HepG2 (cell line): ENCODE measurements around the gene USP7. TPM values are rescaled to one million over a fixed set of nuclear protein-coding genes. Genes with fewer than 3 reads are reported as not detected.
A peak's percentile ranks its signal among the peaks of the same experiment; 100 is the strongest.

Source experiments
- BCL6 ChIP-seq: IDR thresholded peaks from 2 replicates; pipeline ENCODE4 v1.6.1; 2016; ENCODE audit warnings: missing genetic modification reagents, missing compliant biosample characterization
- CENPBD1 ChIP-seq: sonication (generic); formaldehyde crosslinking; IDR thresholded peaks from 2 replicates; pipeline ENCODE4 v1.8.0; 2022; ENCODE audit warnings: missing genetic modification reagents, low read depth, mild to moderate bottlenecking, borderline replicate concordance
- EZH2 ChIP-seq: conservative IDR thresholded peaks from 2 replicates; pipeline ENCODE4 v1.6.1; 2012; ENCODE audit warnings: mild to moderate bottlenecking, low read depth, low read length, moderate library complexity
- MTA3 ChIP-seq: sonication (generic); formaldehyde crosslinking; IDR thresholded peaks from 2 replicates; pipeline ENCODE4 v1.4.0; 2020; ENCODE audit warnings: missing genetic modification reagents
- MXD4 ChIP-seq: IDR thresholded peaks from 2 replicates; pipeline ENCODE4 v1.6.1; 2016; ENCODE audit warnings: mild to moderate bottlenecking, missing biosample characterization, missing genetic modification reagents
- NFE2L1 ChIP-seq: sonication (generic); formaldehyde crosslinking; IDR thresholded peaks from 2 replicates; pipeline ENCODE4 v1.4.0; 2020; ENCODE audit warnings: missing genetic modification reagents, mild to moderate bottlenecking, borderline replicate concordance
- PAF1 ChIP-seq: IDR thresholded peaks from 2 replicates; pipeline ENCODE4 v1.6.1; 2016; ENCODE audit warnings: missing genetic modification reagents, missing compliant biosample characterization
- PHF21A ChIP-seq: sonication (generic); formaldehyde crosslinking; IDR thresholded peaks from 2 replicates; pipeline ENCODE4 v1.5.0; 2020; ENCODE audit warnings: mild to moderate bottlenecking, missing genetic modification reagents
- SATB2 ChIP-seq: sonication (generic); formaldehyde crosslinking; IDR thresholded peaks from 2 replicates; pipeline ENCODE4 v1.5.0; 2020; ENCODE audit warnings: missing genetic modification reagents
- TOE1 ChIP-seq: sonication (generic); formaldehyde crosslinking; IDR thresholded peaks from 2 replicates; pipeline ENCODE4 v1.4.0; 2020; ENCODE audit warnings: mild to moderate bottlenecking, missing genetic modification reagents
- ZNF616 ChIP-seq: sonication (generic); formaldehyde crosslinking; IDR thresholded peaks from 2 replicates; pipeline ENCODE4 v1.5.0; 2020; ENCODE audit warnings: low read depth, mild to moderate bottlenecking, missing genetic modification reagents
- ZNF644 ChIP-seq: IDR thresholded peaks from 2 replicates; pipeline ENCODE4 v1.6.1; 2016; ENCODE audit warnings: low read depth
- ZNF761 ChIP-seq: sonication (generic); formaldehyde crosslinking; conservative IDR thresholded peaks from 2 replicates; pipeline ENCODE4 v1.4.0; 2020; ENCODE audit warnings: mild to moderate bottlenecking, missing genetic modification reagents
- ZNF768 ChIP-seq: sonication (generic); formaldehyde crosslinking; IDR thresholded peaks from 2 replicates; pipeline ENCODE4 v1.4.0; 2020; ENCODE audit warnings: missing genetic modification reagents
- polyA plus RNA-seq, 8 experiments: library from polyadenylated mRNA; depleted of rRNA in 3 of 8; stranded (reverse) in 7 of 8; unstranded in 1 of 8; fragments of >200 nt; fragmentation: Illumina TruSeq in 4 of 8; extraction: Trizol in 4 of 8; gene quantifications; 2 replicates each; pipeline versions ENCODE4 v1.2.1 to v1.2.3, GENCODE V29; 2011 to 2016; ENCODE audit warnings: low read depth in 4 of 8, missing spikeins in 1 of 8, mixed read lengths in 1 of 8; ENCODE audit not compliant: insufficient read depth in 1 of 8
- total RNA-seq, 5 experiments: library from RNA; depleted of rRNA; stranded (reverse); fragments of >200 nt; fragmentation: Illumina TruSeq; extraction: Trizol; gene quantifications; 2 replicates each; pipeline ENCODE4 v1.2.3, GENCODE V29; 2016; ENCODE audit warnings: low read depth in 1 of 5
- TF ChIP-seq, protein P1 (sequence below): sonication (generic); formaldehyde crosslinking; IDR thresholded peaks from 2 replicates; pipeline ENCODE4 v1.4.0; 2020; ENCODE audit warnings: low read depth, missing genetic modification reagents
- TF ChIP-seq, protein P2 (sequence below): sonication (generic); formaldehyde crosslinking; IDR thresholded peaks from 2 replicates; pipeline ENCODE4 v1.5.0; 2020; ENCODE audit warnings: mild to moderate bottlenecking, missing genetic modification reagents, borderline replicate concordance
- TF ChIP-seq, protein P3 (sequence below): conservative IDR thresholded peaks from 2 replicates; pipeline ENCODE4 v1.6.1; 2018; ENCODE audit warnings: missing genetic modification reagents
- TF ChIP-seq, protein P4 (sequence below): sonication (generic); formaldehyde crosslinking; IDR thresholded peaks from 2 replicates; pipeline ENCODE4 v1.5.1; 2020; ENCODE audit warnings: mild to moderate bottlenecking, missing genetic modification reagents

The USP7 gene
- total and polyA plus RNA-seq, 2 of the 13 experiments (the other 11 are each of a cell fraction or from before 2014, with no cell fraction given) = 52.5 to 173 TPM

DNA sequence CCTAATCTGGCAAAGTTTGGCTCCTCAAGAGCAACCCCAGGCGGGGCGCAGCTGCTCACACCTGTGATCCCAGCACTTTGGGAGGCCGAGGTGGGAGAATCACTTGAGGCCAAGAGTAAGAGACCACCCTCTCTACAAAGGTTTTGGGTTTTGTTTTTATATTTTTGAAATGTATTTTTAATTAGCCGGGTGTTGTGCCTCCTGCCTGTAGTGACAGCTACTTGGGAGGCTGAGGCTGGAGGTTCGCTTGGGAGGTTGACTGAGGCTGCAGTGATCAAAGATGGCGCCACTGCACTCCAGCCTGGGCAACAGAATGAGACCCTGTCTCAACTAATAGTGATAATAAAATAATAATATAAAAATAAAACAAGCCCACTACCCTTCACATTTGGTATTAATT, 756 bp upstream of the USP7 start (continued):
- TF ChIP-seq SATB2 (CRISPR knock-in tag) (no peak), BCL6 (CRISPR knock-in tag) (no peak), ZNF768 (peak; percentile 6; the same call in 1 of the 2 replicates), MTA3 (CRISPR knock-in tag) (no peak), EZH2 (no peak), NFE2L1 (CRISPR knock-in tag) (no peak), ZNF761 (CRISPR knock-in tag) (no peak), TOE1 (CRISPR knock-in tag) (no peak), PAF1 (CRISPR knock-in tag) (no peak), MXD4 (CRISPR knock-in tag) (0 out of 2 replicates have a peak, but pooled peaks have one; percentile 1), ZNF616 (CRISPR knock-in tag) (no peak), PHF21A (CRISPR knock-in tag) (peak; percentile 36; the same call in 1 of the 2 replicates), CENPBD1 (CRISPR knock-in tag) (no peak), ZNF644 (CRISPR knock-in tag) (0 out of 2 replicates have a peak, but pooled peaks have one; percentile 11)
- TF ChIP-seq, protein P1, sequence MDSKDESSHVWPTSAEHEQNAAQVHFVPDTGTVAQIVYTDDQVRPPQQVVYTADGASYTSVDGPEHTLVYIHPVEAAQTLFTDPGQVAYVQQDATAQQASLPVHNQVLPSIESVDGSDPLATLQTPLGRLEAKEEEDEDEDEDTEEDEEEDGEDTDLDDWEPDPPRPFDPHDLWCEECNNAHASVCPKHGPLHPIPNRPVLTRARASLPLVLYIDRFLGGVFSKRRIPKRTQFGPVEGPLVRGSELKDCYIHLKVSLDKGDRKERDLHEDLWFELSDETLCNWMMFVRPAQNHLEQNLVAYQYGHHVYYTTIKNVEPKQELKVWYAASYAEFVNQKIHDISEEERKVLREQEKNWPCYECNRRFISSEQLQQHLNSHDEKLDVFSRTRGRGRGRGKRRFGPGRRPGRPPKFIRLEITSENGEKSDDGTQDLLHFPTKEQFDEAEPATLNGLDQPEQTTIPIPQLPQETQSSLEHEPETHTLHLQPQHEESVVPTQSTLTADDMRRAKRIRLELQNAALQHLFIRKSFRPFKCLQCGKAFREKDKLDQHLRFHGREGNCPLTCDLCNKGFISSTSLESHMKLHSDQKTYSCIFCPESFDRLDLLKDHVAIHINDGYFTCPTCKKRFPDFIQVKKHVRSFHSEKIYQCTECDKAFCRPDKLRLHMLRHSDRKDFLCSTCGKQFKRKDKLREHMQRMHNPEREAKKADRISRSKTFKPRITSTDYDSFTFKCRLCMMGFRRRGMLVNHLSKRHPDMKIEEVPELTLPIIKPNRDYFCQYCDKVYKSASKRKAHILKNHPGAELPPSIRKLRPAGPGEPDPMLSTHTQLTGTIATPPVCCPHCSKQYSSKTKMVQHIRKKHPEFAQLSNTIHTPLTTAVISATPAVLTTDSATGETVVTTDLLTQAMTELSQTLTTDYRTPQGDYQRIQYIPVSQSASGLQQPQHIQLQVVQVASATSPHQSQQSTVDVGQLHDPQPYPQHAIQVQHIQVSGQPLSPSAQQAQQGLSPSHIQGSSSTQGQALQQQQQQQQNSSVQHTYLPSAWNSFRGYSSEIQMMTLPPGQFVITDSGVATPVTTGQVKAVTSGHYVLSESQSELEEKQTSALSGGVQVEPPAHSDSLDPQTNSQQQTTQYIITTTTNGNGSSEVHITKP = no peak
- TF ChIP-seq, protein P2, sequence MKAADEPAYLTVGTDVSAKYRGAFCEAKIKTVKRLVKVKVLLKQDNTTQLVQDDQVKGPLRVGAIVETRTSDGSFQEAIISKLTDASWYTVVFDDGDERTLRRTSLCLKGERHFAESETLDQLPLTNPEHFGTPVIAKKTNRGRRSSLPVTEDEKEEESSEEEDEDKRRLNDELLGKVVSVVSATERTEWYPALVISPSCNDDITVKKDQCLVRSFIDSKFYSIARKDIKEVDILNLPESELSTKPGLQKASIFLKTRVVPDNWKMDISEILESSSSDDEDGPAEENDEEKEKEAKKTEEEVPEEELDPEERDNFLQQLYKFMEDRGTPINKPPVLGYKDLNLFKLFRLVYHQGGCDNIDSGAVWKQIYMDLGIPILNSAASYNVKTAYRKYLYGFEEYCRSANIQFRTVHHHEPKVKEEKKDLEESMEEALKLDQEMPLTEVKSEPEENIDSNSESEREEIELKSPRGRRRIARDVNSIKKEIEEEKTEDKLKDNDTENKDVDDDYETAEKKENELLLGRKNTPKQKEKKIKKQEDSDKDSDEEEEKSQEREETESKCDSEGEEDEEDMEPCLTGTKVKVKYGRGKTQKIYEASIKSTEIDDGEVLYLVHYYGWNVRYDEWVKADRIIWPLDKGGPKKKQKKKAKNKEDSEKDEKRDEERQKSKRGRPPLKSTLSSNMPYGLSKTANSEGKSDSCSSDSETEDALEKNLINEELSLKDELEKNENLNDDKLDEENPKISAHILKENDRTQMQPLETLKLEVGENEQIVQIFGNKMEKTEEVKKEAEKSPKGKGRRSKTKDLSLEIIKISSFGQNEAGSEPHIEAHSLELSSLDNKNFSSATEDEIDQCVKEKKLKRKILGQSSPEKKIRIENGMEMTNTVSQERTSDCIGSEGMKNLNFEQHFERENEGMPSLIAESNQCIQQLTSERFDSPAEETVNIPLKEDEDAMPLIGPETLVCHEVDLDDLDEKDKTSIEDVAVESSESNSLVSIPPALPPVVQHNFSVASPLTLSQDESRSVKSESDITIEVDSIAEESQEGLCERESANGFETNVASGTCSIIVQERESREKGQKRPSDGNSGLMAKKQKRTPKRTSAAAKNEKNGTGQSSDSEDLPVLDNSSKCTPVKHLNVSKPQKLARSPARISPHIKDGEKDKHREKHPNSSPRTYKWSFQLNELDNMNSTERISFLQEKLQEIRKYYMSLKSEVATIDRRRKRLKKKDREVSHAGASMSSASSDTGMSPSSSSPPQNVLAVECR (CRISPR knock-in tag) = no peak
- TF ChIP-seq, protein P3, sequence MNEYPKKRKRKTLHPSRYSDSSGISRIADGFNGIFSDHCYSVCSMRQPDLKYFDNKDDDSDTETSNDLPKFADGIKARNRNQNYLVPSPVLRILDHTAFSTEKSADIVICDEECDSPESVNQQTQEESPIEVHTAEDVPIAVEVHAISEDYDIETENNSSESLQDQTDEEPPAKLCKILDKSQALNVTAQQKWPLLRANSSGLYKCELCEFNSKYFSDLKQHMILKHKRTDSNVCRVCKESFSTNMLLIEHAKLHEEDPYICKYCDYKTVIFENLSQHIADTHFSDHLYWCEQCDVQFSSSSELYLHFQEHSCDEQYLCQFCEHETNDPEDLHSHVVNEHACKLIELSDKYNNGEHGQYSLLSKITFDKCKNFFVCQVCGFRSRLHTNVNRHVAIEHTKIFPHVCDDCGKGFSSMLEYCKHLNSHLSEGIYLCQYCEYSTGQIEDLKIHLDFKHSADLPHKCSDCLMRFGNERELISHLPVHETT (CRISPR knock-in tag) = 0 out of 2 replicates have a peak, but pooled peaks have one; percentile 23
- TF ChIP-seq, protein P4, sequence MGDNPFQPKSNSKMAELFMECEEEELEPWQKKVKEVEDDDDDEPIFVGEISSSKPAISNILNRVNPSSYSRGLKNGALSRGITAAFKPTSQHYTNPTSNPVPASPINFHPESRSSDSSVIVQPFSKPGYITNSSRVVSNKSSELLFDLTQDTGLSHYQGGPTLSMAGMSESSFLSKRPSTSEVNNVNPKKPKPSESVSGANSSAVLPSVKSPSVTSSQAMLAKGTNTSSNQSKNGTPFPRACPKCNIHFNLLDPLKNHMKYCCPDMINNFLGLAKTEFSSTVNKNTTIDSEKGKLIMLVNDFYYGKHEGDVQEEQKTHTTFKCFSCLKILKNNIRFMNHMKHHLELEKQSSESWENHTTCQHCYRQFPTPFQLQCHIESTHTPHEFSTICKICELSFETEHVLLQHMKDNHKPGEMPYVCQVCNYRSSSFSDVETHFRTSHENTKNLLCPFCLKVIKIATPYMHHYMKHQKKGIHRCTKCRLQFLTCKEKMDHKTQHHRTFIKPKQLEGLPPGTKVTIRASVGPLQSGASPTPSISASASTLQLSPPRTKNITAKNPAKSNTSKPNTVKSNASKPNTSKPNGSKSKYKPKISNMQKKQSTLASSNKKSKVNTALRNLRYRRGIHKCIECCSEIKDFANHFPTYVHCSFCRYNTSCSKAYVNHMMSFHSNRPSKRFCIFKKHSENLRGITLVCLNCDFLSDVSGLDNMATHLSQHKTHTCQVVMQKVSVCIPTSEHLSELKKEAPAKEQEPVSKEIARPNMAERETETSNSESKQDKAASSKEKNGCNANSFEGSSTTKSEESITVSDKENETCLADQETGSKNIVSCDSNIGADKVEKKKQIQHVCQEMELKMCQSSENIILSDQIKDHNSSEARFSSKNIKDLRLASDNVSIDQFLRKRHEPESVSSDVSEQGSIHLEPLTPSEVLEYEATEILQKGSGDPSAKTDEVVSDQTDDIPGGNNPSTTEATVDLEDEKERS (CRISPR knock-in tag) = 0 out of 2 replicates have a peak, but pooled peaks have one; percentile 4
